Activated T-helper 1 cell treated with anti-CD3 and anti-CD28 coated beads, Interleukin-2, amount 50 U/mL, for 16 hours (primary cell): ENCODE data around the gene POLR3A.
A peak's percentile ranks its signal among the peaks of the same experiment; 100 is the strongest.
"Not testable (repeated sequence)": the region's sequence is repeated elsewhere in the genome, so short reads cannot be mapped to it uniquely, and the experiment has no call there.

Experiments used
- DNase-seq, 2 donors: peaks; one replicate each; pipeline ENCODE4 v3.0.0-alpha.2; 2020; ENCODE audit warnings: low read depth in 1 of 2, low spot score in 1 of 2

Gene POLR3A

GRCh38 chr10:78029269-78030226 is at the start of gene POLR3A:
Gene POLR3A, minus strand, starts transcription at chr10:78029515. Its CDS starts 108 bp downstream, at chr10:78029407.
- peak; percentile 81 to 83 for DNase-seq

DNA sequence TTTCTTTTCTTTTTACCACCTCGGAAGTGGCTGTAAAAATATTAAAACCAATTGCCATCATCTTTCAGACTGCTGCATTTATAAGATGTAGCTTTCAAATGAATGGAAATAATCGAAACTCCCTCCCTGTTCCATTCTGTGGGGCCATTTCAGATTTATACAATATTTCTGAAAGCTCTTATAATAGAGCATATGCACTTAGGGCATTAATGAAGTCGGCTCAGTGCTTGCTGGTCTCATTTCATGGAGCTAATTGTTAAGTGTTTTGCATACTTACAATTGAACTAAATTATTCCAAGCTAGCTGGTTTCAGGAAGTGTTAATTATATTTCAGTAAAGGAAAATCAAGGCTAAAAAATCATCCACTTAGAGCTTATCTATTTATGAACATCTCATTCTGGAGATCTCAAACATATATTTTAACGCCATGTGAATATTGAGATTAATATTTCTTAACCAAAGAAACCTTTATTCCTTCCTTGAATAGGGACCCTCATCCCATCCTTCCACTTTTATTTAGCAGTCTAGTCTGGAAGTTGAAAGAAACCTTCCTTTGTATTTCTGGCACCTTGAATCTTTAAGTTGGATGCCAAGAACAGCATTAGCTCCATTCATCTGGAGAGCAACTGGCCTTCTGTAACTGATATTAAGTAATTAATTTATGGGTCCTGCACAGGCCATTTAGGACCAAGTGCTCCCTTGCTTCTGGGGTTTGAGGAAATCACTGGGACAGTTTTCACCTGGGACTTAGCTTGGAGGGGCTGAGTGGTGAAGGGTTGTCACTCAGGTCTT is 49.4 kb upstream of the POLR3A start:
- DNase-seq = no peak

GRCh38 chr10:78075806-78076205 is 46.5 kb upstream of the POLR3A start:
- not testable (repeated sequence) for DNase-seq

- DNase-seq = no peak
Observed at GRCh38 chr10:78072504-78072903, 43.2 kb upstream of the POLR3A start.

- no peak for DNase-seq
Observed at GRCh38 chr10:78071857-78072179, 42.5 kb upstream of the POLR3A start.

DNA sequence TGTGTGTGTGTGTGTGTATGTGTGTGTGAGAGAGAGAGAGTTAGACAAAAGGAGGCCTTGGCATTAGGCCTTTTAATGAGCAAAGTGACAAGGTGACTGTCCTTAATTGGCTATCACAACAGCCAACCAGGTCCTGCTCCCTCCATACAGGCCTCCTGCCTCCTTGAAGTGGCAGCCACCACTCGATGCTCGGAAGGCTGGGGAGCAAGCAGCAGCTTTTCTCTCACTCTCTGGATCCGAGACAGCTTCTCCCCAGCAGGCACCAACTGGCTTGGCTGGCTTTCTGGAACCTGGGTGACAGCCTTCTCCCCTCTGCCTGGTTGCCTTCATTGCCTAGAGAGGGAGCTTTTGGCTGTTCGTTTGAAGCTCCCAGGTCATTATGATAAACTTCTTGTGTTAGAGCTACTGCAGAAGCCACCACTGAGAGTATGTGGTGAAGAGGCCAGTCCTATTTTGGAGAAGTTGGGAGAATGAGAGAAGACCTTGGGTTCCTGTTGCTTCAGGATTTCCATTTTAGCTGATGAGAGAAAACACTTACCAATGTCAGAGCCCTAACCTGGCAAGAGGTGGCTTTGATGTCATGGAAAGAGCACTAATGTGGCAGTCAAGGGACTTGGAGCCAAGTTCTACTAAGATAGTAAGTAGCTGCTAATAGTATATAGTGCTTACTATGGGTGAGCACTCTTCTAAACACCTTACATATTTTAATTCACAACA is 42.0 kb upstream of the POLR3A start:
- no peak for DNase-seq

DNA sequence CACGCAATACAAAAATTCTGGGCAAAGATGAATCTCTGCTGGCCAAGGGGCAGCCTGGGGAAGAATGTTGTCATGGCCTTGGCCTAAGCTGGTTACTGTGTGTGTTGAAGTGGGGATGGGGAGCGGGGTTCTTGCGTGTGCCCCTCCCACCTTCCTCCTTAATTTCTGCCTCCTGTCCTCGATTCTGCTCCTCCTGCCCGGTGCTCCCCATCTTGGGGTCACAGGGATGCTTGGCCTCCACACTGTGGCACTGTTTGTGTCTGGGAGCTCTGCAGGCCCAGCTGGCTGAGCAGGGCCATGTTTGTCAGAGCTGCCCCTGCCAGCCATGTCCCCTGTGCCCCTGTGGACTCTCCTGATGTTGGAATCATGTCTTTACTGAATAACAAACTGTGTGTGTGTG is 41.4 kb upstream of the POLR3A start:
- no peak for DNase-seq

- not testable (repeated sequence) for DNase-seq
Observed at GRCh38 chr10:78070064-78070463, 40.7 kb upstream of the POLR3A start.

DNA sequence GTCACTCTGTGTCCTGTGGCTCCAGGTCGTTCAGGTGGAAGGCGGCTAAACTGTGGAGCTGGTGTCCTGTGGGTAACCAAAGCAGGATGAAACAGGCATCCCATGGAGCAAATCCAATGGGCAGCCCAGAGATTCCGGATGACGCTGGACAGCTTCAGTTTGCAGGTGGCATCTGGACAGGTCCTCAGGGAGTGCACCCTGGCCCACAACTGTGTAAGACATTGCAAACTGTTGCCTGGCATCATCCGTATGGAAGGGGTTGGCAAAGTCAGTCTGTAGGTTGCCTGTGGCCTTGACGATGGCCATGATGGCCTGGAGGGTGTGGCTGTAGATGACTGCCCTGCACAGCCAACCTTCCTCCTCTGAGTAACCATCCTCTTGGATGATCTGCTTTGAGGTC is 39.8 kb upstream of the POLR3A start:
- no peak for DNase-seq

DNA sequence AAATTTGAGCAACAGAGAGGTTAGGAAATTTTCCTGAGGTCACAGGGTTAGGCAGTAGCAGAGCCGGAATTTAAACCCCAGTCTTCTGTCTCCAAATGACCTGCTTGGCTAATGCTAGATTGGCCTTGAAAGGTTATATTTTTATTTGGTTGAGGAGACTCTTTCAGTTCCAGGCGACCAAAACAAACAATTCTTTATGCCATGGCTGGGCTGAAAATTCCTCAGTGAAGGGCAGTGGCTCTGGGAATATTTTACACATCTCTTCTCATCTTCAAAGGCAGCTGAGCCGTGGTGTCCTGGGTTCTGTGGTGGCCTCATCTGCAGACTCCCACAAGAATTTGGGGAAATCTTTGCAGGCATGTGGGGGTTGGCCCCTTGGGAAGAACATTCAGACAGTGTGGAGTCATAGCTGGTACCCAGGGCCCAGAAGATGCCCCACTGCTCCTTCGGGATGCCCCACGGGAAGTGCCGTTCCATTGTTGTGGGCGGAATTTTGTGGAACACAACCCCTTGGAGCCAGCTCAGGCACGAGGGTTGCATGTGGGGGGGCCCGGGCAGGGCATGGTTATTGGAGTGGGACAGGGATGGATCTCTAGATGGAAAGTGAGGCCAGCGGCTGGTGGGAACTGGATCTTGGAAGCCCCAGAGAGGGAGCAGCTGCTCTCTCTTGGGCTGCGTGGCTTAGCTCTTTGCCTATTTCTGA is 37.6 kb upstream of the POLR3A start:
- DNase-seq = no peak

- DNase-seq = no peak
Observed at GRCh38 chr10:78066012-78066411, 36.7 kb upstream of the POLR3A start.

DNA sequence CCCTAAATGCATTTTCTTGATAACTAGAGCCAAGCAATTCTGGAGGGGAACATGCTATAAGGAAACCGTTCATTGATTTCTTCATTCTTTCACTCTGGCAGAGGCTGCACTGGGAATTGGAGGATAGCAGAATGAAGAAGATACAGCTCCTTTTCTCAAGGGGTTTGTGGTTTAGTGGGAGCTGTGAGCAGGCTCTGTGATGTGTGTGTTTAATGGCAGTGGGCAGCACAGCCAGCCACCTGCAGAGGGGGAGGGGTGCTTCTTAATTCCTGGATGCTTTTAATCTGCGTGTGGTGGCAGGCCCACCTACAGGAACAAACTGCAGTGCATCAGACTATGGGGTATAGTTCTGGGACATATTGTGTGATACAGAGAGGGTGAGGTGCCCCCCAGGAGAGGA is 36.3 kb upstream of the POLR3A start:
- DNase-seq = no peak

DNA sequence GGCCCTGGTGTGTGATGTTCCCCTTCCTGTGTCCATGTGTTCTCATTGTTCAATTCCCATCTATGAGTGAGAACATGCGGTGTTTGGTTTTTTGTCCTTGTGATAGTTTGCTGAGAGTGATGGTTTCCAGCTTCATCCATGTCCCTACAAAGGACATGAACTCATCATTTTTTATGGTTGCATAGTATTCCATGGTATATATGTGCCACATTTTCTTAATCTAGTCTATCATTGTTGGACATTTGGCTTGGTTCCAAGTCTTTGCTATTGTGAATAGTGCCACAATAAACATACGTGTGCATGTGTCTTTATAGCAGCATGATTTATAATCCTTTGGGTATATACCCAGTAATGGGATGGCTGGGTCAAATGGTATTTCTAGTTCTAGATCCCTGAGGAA is 35.6 kb upstream of the POLR3A start:
- not testable (repeated sequence) for DNase-seq

GRCh38 chr10:78063236-78063635 is 33.9 kb upstream of the POLR3A start:
- no peak for DNase-seq

GRCh38 chr10:78062296-78062695 is 33.0 kb upstream of the POLR3A start:
- no peak for DNase-seq

- DNase-seq = no peak
Observed at GRCh38 chr10:78059906-78060702, 30.8 kb upstream of the POLR3A start.

- no peak for DNase-seq
Observed at GRCh38 chr10:78058562-78058961, 29.2 kb upstream of the POLR3A start.

DNA sequence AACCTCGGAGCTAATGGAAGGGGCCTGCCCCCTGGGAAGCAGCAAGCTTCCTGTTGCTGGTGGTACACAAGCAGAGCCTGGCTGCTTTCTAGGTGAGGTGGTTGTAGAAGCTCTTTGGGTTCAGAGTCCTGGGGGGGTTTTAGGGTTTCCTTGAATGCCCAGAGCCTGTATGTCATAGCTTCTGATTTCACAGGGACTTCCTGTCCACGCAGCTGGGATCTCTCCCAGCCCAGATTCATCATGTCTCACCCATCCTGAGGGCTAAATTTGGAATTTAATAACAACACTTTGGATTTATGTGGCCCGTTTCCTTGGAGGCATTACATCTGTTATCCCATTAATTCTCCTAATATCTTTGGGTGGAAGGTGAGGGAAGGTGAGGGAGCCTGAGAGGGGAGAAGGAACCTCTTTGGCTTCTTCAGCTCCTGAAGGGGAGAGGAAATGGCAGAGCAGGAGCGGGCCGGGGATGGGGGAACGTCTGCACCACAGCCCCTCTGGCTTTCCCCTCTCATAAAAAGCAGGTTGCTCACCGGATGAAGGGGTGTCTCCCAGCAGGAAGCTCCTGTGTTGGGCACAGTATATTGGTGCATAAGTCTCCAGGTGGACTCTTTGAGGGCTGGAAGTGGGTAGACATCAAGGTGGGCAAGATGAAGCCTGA is 24.0 kb upstream of the POLR3A start:
- DNase-seq = no peak

GRCh38 chr10:78049851-78050250 is 20.5 kb upstream of the POLR3A start:
- DNase-seq = no peak
